ENCODE measurements around the gene PLA2G2D. TPM values are rescaled to one million over a fixed set of nuclear protein-coding genes. Genes with fewer than 3 reads are reported as not detected.

PLA2G2D gene
- total RNA-seq, 2 donors from 2014 or later: not detected

DNA sequence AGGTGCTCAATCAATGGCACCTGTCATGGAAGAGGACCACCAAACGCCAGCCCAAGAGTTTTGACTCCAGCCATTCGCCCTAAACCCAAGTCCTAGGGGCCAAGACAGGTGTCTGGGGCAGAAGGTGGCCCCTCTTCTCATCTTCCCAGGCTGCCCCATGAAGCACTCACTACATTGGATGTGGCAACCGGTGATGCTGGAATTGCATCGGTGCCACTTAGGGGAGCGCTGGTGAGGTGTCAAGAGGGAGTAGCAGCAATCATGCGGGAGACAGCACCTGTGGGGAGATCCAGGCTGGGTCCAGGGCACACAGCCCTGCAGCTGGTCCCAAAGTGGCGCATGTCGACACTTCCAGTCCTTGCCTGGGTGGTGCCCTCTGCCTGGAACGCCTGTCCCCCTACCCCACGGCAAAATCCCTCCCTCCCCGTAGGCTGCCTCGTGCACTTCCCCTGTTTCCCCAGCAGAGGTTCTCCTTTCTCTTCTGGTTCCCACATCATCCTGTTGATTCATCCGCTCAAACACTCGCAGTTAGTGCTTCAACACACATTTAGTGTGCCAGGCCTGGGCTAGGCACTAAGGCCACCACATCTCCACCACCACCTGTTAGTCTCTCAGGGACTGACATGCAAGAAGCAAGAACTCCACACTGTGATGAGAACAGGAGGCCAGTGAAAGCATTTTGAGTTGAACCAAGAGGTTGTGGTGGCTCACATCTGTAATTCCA, 18.5 kb downstream of the PLA2G2D start:
- Histone ChIP-seq H3K4me3 (no peak overlapping the region), H3K36me3 (no peaks in the 10 kb centered on the region), H3K4me1 (ENCODE audit: control insufficient read depth in 1 of 2, low read depth in 2 of 2) (no peaks in the 10 kb centered on the region), H3K27ac (no peak overlapping the region), H3K9me3 (no peaks in the 10 kb centered on the region), H3K27me3 (replicated peaks; ENCODE audit: insufficient read depth) (no peaks in the 10 kb centered on the region)
- ATAC-seq (ENCODE audit: insufficient number of reproducible peaks, low FRiP score, low read depth): no peak
- no peak for DNase-seq (ENCODE audit: low spot score)
- TF ChIP-seq, protein P1, sequence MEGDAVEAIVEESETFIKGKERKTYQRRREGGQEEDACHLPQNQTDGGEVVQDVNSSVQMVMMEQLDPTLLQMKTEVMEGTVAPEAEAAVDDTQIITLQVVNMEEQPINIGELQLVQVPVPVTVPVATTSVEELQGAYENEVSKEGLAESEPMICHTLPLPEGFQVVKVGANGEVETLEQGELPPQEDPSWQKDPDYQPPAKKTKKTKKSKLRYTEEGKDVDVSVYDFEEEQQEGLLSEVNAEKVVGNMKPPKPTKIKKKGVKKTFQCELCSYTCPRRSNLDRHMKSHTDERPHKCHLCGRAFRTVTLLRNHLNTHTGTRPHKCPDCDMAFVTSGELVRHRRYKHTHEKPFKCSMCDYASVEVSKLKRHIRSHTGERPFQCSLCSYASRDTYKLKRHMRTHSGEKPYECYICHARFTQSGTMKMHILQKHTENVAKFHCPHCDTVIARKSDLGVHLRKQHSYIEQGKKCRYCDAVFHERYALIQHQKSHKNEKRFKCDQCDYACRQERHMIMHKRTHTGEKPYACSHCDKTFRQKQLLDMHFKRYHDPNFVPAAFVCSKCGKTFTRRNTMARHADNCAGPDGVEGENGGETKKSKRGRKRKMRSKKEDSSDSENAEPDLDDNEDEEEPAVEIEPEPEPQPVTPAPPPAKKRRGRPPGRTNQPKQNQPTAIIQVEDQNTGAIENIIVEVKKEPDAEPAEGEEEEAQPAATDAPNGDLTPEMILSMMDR (IDR thresholded peaks at IDR 0.05): peak; percentile 37

DNA sequence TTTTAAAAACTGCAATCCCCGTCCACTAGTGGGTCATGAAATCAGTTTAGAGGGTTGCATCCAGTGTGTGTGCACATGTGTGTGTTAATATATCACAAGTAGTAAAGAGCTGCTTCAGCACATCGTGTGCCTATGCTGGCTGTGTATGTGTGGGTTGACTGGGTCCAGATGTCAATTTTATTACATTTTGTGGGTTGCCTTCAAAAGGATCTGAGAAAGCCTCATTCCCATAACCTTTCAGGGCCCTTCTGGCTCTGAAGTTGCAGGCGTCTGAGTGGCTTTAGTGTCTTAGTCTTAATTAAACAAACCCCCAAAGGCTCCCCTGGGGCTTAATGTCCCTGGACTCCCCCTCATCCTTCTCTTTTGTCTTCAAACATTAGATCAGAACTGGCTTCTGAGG, 19.8 kb downstream of the PLA2G2D start:
- TF ChIP-seq, protein P1 (IDR thresholded peaks at IDR 0.05): no peak

DNA sequence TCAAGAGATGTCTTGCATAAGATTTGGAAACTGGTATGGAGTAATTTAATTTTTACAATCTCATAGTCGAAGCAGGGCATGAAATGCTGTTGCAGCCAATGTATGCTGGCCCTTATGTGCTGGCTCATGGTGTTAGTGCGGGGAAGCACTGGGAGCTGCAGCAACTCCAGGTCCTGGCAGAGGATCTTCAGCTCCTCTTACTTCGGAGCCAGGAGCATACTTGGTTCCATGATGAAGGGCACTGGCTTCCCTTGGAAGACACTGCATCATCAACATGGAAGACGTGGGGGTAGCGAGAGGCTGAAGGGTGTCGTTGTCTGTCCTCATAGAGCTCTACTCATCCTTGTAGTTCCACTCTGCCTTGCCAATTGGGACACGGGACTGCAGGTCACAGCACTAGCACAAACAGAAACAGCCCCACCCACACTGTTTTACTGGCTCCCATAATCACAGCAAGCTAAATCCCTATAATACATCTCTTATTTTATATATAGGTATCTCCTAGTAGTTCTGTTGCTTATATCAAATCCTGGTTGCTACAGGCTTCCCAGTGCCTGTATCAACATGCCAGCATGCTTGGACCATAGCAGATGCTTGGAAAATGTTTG, 22.4 kb downstream of the PLA2G2D start:
- ATAC-seq (ENCODE audit: insufficient number of reproducible peaks, low FRiP score, low read depth): no peak

More for the DNA sequence above, 19.8 kb downstream of the PLA2G2D start:
- H3K4me1 ChIP-seq (ENCODE audit: control insufficient read depth in 1 of 2, low read depth in 2 of 2): no peaks in the 10 kb centered on the region
- no peaks in the 10 kb centered on the region for H3K27me3 ChIP-seq (replicated peaks; ENCODE audit: insufficient read depth)
- H3K4me3 ChIP-seq: no peak overlapping the region
- no peak for DNase-seq (ENCODE audit: low spot score)
- H3K9me3 ChIP-seq: no peaks in the 10 kb centered on the region
- ATAC-seq (ENCODE audit: insufficient number of reproducible peaks, low FRiP score, low read depth): no peak
- no peak overlapping the region for H3K27ac ChIP-seq
- H3K36me3 ChIP-seq: no peaks in the 10 kb centered on the region

DNA sequence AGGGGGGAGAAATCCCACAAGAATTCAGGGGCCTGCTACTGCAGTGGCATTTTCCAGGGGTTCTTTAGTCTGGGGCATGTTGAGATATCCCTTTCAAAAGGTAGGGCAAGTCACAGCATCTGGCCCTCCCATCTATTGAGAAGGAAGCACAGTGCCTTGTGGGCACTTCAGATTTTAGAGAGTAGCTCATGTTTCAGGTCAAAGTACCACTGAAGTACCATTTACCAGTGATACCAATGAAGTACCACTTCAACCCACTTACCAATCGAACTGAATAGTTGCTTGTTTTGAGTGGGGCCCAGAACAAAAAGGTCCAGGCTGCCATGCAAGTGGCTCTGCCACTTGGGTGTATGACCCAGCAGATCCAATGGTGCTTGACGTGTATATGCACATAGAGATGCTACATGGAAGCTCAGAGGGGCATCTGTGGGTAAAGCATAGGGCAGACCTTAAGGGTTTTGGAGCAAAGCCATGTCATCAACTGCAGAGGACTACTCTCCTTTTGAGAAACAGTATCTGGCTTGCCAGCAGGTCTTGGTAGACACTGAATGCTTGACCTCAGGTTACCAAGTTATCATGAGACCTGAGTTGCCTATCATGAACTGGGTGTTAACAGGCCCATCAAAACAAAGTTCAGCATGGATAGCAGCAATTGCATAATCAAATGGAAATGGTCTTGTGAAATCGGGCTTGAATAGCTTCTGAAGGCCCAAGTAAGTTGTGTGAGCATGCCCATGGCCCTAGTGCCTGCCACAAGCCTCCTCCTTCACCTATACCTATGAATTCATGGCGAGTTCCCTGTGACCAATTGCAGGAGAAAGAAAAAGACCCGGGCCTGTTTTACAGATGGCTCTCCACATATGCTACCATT, 23.5 kb downstream of the PLA2G2D start:
- no peaks in the 10 kb centered on the region for H3K27me3 ChIP-seq (replicated peaks; ENCODE audit: insufficient read depth)
- no peaks in the 10 kb centered on the region for H3K36me3 ChIP-seq
- H3K4me3 ChIP-seq: no peak overlapping the region
- no peak overlapping the region for H3K27ac ChIP-seq
- TF ChIP-seq, protein P1 (IDR thresholded peaks at IDR 0.05): no peak
- ATAC-seq (ENCODE audit: insufficient number of reproducible peaks, low FRiP score, low read depth) (no peak), DNase-seq (ENCODE audit: low spot score) (no peak)
- no peaks in the 10 kb centered on the region for H3K4me1 ChIP-seq (ENCODE audit: control insufficient read depth in 1 of 2, low read depth in 2 of 2)
- H3K9me3 ChIP-seq: no peaks in the 10 kb centered on the region

More for the DNA sequence above, 22.4 kb downstream of the PLA2G2D start:
- Histone ChIP-seq H3K27me3 (replicated peaks; ENCODE audit: insufficient read depth) (no peaks in the 10 kb centered on the region), H3K27ac (no peak overlapping the region), H3K4me3 (no peak overlapping the region), H3K36me3 (no peaks in the 10 kb centered on the region), H3K9me3 (no peaks in the 10 kb centered on the region), H3K4me1 (ENCODE audit: control insufficient read depth in 1 of 2, low read depth in 2 of 2) (no peaks in the 10 kb centered on the region)
- no peak for DNase-seq (ENCODE audit: low spot score)
- TF ChIP-seq, protein P1 (IDR thresholded peaks at IDR 0.05): no peak

DNA sequence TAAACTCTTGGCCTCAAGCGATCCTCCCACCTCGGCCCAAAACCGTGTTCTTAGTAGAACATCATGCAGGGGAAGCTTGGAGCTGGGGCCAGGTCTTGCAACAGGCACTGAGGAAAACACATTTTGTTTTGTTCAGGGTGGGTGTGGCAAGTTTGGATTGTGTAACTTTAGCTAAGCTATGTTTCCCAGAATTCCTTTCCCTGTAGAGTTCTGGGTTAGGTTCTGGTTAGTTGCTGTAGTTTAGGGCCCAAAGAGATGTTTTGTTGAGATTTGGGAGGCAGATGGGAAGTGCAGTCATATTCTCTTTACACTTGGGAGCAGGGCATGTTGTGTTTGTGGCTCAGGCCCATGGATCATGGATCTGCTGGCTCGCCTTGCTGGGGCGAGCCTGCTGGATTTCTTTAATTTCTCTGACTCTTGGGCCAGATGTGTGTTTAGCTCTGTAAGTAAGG, 25.4 kb downstream of the PLA2G2D start:
- Histone ChIP-seq H3K4me3 (no peak overlapping the region), H3K4me1 (ENCODE audit: control insufficient read depth in 1 of 2, low read depth in 2 of 2) (no peaks in the 10 kb centered on the region), H3K27ac (no peak overlapping the region), H3K27me3 (replicated peaks; ENCODE audit: insufficient read depth) (no peaks in the 10 kb centered on the region), H3K9me3 (no peaks in the 10 kb centered on the region), H3K36me3 (no peaks in the 10 kb centered on the region)
- ATAC-seq (ENCODE audit: insufficient number of reproducible peaks, low FRiP score, low read depth) (no peak), DNase-seq (ENCODE audit: low spot score) (no peak)
- TF ChIP-seq, protein P1 (IDR thresholded peaks at IDR 0.05): no peak

All from thoracic aorta (tissue), 2 donors.